Activated T-cell treated with anti-CD3 and anti-CD28 coated beads, Interleukin-2, amount 50 U/mL, for 48 hours (primary cell): ENCODE data around the gene POLR2I.
"Not testable (repeated sequence)": the region's sequence is repeated elsewhere in the genome, so short reads cannot be mapped to it uniquely, and the experiment has no call there.

Experiments used
- DNase-seq, 2 experiments: peaks; one replicate each; pipeline ENCODE4 v3.0.0-alpha.2; 2020

The POLR2I gene

DNA sequence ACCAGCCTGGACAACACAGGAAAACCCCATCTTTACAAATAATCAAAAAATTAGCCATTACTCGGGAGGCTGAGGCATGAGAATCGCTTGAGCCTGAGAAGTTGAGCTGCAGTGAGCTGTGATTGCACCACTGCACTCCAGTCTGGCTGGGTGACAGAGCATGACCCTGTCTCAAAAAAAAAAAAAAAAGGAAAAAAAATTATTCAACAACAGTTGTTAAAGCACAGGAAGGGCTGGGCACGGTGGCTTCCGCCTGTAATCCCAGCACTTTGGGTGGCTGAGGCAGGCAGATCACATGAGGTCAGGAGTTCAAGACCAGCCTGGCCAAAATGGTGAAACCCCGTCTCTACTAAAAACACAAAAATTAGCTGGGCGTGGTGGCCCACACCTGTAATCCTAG is 16.5 kb upstream of the POLR2I start:
- not testable (repeated sequence) for DNase-seq

DNA sequence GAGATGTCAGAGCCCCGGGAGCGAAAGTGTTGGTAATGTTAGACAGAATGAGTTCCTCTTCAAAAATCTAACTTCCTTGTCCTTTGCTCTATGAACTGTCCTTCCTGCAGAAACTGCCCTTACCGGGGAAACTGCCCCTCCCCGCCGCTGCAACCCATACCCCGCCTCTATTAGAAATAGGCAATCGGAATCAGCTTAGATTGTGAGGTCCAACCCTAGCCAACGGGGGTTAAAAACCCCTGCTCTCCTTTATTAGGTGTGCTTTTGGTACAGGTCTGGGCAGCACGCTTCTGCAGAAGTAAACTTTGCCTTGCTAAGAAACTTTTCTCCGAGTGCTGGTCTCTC is 13.7 kb upstream of the POLR2I start:
- no peak for DNase-seq

DNA sequence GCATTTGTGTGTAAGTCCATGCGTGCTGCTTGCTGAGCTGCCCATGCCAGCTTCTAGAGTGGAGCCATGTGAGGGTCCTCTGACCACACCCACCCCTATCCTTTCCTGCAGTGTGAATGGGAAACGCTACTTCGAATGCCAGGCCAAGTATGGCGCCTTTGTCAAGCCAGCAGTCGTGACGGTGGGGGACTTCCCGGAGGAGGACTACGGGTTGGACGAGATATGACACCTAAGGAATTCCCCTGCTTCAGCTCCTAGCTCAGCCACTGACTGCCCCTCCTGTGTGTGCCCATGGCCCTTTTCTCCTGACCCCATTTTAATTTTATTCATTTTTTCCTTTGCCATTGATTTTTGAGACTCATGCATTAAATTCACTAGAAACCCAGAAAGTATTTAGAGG is 10.9 kb upstream of the POLR2I start:
- DNase-seq = peak in 1 of 2 experiments; percentile 31

DNA sequence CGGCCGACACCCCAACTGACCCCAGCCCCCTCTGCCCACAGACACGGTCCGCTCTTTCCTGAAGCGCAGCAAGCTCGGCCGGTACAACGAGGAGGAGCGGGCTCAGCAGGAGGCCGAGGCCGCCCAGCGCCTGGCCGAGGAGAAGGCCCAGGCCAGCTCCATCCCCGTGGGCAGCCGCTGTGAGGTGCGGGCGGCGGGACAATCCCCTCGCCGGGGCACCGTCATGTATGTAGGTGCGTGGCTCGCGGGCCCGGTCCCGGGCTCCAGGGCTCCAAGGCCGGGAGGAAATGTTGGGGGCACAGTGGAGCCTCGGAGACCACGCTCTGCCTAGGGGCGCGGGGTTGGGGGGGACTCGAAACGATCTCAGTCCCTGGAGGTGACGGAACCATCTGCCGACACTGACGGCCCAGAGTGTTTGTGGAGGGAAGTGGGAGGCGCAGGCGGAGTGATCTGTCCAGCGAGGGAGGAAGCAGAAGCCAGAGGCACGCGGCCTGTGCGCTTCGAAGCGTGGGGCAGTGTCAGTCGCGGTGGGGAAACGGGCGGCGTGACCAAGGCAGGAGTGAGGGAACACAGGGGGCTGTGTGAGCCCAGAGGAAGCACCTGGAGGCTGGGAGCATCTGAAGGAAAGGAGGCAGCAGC is 6.9 kb upstream of the POLR2I start:
- no peak for DNase-seq

DNA sequence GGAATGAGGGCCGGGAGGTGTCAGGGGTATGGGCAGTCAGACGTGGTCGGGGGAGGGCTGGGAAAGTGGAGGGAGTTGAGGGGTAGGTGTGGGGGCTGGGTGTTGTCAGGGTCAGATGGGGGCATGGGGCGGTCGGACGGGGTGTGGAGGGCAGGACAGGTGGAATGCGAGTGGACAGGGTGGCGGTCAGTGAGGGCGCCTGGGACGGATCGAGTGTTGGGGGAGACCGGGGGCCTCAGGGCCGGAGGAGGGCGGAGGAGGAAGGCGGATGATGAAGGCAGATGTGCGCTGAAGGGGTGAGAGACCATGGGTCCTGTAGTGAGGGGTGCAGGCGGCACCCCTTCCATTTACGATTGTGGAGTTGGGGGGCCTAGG is 6.3 kb upstream of the POLR2I start:
- DNase-seq = no peak

DNA sequence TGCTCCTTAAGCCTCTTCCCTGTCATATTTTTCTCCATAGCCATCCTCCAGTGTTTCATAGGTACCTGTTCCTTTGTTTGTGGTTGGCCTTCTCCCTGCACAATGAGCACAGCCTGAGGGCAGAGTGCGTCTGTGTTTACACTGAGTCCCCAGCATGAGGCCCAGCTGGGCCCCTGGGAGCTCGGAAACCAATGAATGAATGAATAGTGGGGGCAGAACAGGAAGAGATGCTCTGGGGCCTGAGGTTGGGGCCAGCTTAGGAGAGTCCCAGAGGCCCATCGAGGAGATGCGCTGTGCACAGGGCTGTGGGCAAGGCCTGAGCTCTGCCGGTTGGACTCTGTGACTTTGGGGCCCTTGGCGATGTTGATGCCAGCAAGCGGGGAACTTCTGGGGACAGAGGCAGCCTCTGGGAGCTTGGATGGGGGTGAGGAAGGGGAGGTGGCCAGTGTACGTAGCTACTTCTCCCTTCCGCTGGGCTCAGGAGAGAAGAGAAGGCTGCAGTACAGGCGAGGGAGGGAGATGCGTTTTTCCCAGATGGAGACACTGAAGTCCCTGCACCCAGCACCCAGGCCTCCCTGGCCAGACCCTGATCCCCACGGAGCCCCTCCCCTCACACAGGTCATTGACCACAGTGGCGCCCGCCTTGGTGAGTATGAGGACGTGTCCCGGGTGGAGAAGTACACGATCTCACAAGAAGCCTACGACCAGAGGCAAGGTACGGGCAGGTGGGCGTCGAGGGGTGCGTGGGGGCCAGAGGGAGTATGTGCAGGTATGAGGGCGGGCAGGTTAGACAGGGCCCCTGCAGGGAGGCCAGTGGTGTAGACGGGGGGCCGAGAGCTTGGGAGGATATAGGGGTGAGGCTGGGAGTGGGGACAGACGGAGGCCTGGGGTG is 5.7 kb upstream of the POLR2I start:
- DNase-seq = no peak

DNA sequence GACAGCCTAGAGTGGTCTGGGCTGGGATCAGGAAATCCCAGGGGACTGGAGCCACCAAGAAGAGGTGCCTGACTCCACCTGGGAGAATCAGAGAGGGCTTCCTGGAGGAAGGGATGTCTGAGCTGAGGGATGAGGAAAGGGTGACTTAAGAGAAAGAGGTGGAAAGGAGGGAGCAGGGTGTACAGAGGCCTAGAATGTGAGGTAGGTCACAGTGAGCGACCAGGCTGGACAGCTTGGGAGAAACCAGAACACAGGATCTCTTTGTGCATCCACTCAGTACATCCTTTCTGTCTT is 1.6 kb upstream of the POLR2I start:
- no peak for DNase-seq

DNA sequence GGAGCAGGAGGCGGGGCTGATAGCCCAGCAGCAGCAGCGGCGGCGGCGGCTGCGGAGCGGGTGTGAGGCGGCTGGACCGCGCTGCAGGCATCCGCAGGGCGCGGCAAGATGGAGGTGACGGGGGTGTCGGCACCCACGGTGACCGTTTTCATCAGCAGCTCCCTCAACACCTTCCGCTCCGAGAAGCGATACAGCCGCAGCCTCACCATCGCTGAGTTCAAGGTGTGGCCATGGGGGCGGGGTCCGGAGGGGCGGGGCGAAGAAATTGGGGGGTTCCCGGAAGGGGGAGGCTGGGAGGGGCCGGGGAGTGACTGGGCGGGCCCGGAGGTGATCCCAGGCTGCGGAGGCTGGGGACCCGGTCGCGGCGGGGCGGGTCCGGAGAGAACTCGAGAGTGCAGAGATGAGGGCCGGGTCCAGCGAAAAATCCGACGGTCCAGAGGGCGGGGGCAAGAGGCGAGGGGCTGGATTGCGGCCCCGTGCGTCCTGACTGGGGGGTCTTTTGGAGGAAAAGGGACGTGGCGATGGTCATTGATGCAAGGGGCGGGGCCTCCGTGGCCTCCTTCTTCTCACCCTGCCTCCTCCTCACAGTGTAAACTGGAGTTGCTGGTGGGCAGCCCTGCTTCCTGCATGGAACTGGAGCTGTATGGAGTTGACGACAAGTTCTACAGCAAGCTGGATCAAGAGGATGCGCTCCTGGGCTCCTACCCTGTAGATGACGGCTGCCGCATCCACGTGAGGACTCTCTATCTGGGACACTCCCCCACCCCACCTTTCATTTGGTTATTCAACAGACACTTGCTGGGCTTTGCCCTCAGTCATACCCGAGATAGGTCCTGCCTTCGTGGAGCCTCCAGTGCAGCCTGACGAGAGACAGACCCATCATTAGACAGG is 1.0 kb upstream of the POLR2I start, which contains the start of gene TBCB:
TSS of gene TBCB (plus strand) at position 16 of the 891 bp plus-strand sequence. CDS start at position 109, 93 bp downstream.
- DNase-seq = peak; percentile 93 to 95

DNA sequence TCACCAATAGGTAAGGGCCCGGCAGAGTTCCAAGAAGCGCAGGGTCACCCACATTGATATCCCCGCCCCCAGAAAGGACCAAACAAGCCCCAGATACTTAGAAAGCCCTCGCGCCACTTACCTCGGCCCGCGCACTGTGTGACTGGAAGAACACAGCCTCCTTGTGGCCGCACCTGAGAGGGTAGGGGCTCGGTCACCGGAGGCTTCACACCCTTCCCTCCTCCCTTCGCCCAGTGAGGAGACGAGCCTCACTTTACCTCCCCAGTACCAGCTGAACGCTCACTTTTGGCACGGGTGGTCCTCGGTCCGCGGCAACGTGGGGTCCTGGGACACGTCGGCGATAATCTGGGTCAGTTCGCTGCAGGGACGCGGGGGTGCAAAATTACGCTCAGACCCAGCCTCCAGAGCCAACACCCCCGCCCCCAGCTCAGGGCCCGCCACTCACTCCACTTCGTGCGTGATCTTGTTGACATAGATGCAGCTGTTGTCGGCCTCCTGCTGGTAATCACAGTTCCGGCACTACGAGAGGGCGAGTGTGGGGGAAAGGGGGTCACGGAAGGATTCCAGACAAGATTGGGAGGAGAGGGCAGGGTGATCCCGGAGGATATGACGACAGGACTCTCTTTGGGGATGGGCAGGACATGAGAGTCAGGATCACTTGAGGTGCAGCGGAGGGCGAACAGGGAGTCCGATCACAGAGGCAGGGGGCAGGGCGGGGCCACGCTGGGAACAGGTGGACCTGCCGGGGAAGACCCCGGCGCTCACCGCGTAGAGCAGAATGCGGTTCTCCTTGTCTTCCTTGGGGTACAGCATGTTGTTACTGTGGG is 568 bp downstream of the POLR2I start:
- peak in 1 of 2 experiments; percentile 39 for DNase-seq

DNA sequence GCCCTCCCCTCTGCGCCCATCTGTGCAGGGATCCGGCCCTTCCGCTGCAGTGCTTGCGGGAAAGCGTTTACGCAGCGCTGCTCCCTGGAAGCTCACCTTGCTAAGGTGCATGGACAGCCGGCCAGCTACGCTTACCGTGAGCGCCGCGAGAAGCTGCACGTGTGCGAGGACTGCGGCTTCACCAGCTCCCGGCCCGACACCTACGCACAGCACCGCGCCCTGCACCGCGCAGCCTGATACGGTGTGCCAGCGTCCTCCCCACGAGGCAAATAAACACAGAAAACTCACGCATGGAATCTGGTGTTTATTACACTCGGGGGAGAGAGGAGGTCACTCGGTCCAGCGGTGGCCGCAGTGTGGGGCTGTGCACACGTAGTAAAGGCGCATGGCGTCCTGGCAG is 1.2 kb downstream of the POLR2I start:
- no peak for DNase-seq

DNA sequence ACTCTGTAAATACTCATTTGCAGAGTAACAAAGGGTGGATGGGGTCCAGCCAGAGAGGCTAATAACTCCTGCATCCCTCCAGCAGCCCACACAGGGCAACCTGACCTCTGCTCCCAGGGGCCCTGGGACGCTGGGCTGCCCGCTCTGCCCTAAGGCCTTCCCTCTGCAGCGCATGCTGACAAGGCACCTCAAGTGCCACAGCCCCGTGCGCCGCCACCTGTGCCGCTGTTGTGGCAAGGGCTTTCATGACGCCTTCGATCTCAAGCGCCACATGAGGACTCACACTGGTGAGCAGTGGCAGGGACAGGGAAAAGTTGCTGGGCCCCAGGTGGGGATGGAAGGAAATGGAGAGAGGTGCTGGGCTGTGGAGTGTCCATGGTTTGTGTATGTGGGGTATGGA is 2.0 kb downstream of the POLR2I start:
- no peak for DNase-seq

DNA sequence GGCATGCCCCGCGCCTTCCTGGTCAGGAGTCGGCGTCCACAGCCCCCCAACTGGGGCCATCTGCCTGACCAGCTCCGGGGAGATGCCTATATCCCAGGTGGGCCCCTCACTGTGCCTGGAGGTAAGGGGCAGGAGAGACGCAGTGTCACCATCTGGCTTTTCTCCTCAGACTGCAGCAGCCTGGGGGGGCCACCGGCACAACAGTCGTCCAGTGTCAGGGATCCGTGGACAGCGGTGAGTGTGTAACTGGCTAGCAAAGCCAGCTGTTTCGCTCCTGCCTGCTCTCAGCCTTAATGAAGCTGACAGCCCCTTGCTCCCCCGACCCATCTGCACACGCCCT is 3.5 kb downstream of the POLR2I start:
- no peak for DNase-seq

DNA sequence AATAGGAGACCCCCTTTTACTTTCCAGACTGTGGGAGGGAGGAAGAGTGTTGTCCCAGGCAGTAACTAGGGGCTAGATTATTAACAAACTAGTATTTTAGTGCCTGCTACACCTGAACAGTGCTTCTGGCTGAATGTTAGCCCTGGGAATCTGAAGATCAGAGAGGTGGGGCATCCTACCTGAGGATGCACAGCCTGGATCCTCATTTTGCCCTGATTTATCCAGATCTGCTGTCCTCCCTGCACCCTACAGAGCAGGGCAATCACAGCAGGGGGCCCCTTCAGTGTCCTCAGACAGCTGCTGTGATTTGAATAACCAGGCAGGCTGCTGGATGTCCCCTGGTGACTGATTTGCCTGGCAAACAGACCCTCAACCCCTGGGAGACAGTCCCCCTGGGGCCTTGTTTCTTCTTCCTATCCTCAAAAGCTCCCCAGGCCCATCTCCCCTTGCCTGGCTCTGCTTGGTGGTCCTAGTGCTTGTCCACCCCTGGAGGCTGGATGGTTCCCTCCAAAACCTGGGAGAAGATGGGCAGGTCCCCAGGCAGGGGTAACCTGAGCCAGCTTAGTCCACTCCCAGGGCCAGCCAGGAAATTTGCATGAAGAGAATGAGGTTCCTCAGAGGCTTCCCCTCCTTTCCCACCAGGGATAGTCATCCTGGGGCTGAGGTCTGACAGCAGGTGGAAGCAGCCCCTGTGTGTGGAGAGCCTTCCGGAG is 4.0 kb downstream of the POLR2I start, which contains the start of gene OVOL3:
TSS of gene OVOL3 (plus strand) at position 657 of the 713 bp plus-strand sequence. CDS start 60 bp downstream, outside the sequence.
- no peak for DNase-seq

DNA sequence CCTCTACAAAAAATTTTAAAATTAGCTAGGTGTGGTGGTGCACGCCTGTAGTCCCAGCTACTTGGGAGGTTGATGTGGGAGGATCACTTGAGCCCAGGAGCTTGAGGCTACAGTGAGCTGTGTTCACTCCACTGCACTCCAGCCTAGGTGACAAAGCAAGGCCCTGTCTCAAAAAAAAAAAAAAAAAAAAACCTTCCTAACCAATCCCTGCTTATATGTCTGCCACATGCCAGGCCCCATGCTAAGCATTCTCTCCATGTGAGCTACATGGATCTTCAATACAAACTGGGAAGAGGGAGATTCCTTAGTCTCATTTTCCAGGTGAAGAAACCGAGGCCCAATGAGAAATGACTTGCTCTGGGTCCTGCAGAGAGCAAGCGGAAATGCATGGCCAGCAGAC is 6.0 kb downstream of the POLR2I start:
- no peak for DNase-seq

DNA sequence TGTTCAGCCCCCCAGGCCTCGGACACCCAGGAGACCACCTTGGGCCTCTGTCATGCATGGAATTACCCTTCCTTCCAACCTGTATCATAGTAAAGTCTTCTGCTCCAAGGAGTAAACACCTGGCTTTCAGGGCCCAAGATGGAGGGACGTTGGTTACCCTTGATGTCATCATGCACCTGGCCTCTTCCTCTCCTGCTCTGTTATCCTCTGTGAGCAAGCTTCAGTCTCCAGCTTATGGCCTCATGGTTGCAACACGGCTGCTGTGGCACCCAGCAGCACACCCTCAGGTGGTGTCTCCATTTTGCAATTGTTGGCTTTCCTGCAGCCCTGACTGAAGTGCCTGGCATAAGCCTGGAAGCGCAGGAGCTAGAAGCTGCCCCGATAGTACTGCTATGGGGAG is 7.7 kb downstream of the POLR2I start:
- no peak for DNase-seq

DNA sequence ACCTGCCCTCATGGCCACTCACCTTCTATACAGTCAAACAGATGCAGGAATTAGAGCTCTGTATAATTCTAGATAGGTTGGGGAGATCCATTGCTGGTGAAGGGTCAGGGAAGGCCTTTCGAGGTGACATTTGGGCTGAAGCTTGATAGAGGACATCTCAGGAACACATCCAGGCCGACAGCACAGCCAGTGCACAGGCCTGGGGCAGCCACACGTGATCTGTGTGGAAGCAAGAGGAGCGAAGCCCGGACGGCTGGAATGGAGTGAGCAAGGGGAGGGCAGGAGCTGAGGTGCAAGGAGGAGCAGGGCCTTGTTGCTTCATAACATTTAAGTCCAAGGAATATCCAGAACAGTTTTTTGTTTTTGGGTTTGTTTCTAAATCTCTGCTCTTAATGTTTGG is 8.2 kb downstream of the POLR2I start:
- no peak for DNase-seq

DNA sequence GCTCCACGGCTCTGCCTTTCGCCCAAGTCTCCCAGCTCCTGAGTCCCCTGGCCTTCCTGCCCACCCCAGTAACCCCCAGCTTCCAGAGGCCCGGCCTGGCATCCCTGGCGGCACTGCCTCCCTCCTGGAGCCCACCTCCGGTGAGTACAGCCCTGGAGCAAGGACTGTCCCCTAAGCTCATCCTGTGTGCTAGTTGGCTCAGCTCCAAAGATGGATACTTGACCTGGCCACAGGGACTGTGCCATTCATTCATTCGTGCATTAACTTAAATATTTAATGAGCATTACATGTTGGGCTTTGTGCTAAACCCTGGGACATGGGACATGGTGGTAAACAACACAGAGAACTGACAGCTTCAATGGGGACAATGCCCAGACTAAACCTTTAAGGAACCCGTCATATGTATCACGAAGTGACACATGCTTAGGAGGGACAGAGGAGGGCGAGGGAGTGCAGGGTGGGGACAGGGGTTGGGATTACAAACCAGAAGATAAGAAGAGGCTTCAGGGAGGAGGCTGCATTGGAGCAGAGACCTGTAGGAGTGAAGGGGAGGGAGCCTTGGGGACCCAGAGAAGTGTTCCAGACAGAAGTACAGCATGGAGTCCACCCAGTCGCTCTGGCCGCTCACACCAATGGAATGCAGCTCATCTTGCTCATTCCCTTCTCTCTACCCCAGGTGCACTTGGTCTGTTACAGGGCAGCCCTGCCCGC is 10.7 kb downstream of the POLR2I start:
- DNase-seq = no peak

DNA sequence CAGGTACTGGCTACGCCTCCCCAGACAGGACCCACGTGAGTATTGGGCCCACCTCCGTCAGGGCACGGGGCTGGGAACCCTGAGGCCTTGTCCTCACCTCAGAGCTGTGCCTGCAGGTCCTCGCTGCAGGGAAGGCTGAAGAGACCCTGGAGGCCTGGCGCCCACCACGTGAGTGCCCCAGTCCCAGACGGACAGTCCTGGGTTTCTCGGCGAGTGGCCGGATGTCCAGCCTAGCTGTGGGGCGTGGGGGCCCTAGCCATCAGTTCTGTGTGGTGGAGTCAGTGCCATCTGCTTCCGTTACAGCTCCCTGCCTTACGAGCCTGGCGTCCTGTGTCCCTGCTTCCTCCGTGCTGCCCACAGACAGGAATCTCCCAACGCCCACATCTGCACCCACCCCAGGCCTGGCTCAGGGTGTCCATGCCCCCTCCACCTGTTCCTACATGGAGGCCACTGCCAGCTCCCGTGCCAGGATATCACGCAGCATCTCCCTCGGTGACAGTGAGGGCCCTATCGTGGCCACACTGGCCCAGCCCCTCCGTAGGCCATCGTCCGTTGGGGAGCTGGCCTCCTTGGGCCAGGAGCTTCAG is 11.5 kb downstream of the POLR2I start:
- no peak for DNase-seq

DNA sequence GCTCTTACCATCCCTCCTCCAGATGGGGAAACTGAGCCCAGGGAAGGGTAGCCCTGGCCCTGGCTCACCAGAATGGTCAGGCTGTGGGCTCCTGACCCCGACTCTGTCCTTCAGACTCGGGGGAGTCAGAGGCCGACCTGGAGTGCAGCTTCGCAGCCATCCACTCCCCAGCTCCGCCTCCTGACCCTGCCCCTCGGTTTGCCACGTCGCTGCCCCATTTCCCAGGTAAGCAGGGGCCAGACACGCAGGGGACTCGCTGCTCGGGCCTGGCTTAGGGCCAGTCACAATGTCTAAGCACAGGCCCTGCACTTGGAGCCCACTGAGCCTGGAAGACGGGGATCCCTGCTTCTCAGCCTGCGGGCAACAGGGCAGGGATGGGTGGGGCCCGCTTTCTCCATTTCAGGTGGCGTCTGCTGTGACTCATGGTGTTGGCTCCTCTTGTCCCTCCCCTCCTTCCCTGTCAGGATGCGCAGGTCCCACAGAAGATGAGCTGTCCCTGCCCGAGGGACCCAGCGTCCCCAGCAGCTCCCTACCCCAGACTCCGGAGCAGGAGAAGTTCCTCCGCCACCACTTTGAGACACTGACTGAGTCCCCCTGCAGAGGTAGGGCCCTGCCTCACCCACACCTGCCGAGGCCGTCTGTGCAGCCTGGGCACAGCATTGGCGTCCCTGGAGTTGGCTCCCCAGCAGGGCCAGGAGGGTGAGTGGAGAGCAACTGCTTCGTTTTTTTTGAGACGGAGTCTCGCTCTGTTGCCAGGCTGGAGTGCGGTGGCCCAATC is 12.9 kb downstream of the POLR2I start:
- DNase-seq = no peak

DNA sequence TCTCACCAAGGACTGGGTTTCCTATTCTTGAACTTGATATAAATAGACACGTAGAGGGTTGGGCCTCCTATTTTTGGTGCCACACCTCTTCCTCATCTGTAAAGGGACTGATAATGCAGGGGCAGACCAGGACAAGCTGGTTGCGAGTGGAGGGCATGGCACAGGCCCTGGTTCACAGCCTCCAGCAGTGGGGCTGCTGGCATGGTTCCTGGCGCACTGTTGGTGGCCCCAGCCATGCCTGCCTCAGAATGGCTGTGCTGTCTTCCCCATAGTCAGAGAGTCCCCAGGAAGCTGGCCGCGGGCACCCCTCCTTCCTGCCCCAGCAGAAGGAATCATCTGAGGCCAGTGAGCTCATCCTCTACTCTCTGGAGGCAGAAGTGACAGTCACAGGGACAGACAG is 14.2 kb downstream of the POLR2I start:
- DNase-seq = no peak
